ENCODE results near the gene ACOT11.

DNA sequence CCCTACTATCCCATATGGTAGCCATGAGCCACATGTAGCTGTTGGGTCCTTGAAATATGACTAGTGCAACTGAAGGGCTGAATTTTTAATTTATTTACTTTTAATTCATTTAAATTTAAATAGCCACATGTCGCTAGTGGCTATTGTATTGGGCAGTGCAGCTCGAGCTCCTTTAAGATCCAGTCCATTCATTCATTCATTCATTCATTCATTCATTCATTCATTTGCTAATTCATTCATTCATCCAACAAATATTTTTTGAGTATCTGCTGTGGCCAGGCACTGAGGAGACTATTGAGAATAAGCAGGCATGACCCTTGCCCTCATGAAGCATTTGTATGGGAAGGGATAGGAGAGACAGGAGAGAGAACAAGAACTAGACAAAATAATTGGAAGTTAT lies 29.5 kb upstream of the ACOT11 start:
- TF ChIP-seq, protein P1, sequence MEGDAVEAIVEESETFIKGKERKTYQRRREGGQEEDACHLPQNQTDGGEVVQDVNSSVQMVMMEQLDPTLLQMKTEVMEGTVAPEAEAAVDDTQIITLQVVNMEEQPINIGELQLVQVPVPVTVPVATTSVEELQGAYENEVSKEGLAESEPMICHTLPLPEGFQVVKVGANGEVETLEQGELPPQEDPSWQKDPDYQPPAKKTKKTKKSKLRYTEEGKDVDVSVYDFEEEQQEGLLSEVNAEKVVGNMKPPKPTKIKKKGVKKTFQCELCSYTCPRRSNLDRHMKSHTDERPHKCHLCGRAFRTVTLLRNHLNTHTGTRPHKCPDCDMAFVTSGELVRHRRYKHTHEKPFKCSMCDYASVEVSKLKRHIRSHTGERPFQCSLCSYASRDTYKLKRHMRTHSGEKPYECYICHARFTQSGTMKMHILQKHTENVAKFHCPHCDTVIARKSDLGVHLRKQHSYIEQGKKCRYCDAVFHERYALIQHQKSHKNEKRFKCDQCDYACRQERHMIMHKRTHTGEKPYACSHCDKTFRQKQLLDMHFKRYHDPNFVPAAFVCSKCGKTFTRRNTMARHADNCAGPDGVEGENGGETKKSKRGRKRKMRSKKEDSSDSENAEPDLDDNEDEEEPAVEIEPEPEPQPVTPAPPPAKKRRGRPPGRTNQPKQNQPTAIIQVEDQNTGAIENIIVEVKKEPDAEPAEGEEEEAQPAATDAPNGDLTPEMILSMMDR (IDR thresholded peaks at IDR 0.05), result no peak
- TF ChIP-seq POLR2A (IDR thresholded peaks at IDR 0.05), result no peak
